A549 (cell line): ENCODE measurements around the gene FOXP1.
A peak's percentile ranks its signal among the peaks of the same experiment; 100 is the strongest.

Source experiments
- CHD4 ChIP-seq: fragments of 200-600 bp; sonication (generic); IDR thresholded peaks from 2 replicates; pipeline ENCODE4 v1.6.1; 2016; ENCODE audit warnings: antibody characterized with exemption, mild to moderate bottlenecking, borderline replicate concordance
- ESRRA ChIP-seq: fragments of 150-350 bp; IDR thresholded peaks from 2 replicates; pipeline ENCODE4 v1.6.1; 2014; ENCODE audit warnings: mild to moderate bottlenecking, low read length, borderline replicate concordance
- FOSB ChIP-seq: fragments of 250-450 bp; sonication (Bioruptor Pico); IDR thresholded peaks from 2 replicates; pipeline ENCODE4 v1.5.0; 2020; ENCODE audit warnings: mild to moderate bottlenecking, moderate library complexity
- HMGXB4 ChIP-seq: fragments of 250-450 bp; sonication (Bioruptor Pico); IDR thresholded peaks from 2 replicates; pipeline ENCODE4 v1.5.0; 2021; ENCODE audit warnings: mild to moderate bottlenecking, moderate library complexity, borderline replicate concordance
- HOXA7 ChIP-seq: fragments of 250-450 bp; sonication (Bioruptor Pico); IDR thresholded peaks from 2 replicates; pipeline ENCODE4 v1.5.0; 2020; ENCODE audit warnings: mild to moderate bottlenecking, moderate library complexity
- NPAS2 ChIP-seq: fragments of 250-450 bp; sonication (Bioruptor Pico); IDR thresholded peaks from 2 replicates; pipeline ENCODE4 v1.8.0; 2022; ENCODE audit warnings: mild to moderate bottlenecking, moderate library complexity, borderline replicate concordance
- POLR2A ChIP-seq: IDR thresholded peaks from 2 replicates; pipeline ENCODE4 v1.6.1; 2012; ENCODE audit warnings: mild to moderate bottlenecking, low read length
- RFX5 ChIP-seq: fragments of 450-650 bp; IDR thresholded peaks from 2 replicates; pipeline ENCODE4 v1.7.1; 2014; ENCODE audit warnings: antibody characterized with exemption, mild to moderate bottlenecking, moderate library complexity
- SMC3 ChIP-seq: fragments of >200 bp; sonication (Bioruptor Twin); formaldehyde crosslinking; IDR thresholded peaks from 3 replicates; pipeline ENCODE4 v1.6.1; 2018; ENCODE audit warnings: inconsistent platforms
- TF ChIP-seq, protein P1 (sequence below): fragments of >200 bp; sonication (Bioruptor Twin); formaldehyde crosslinking; IDR thresholded peaks from 3 replicates; pipeline ENCODE4 v1.5.1; 2016
- TF ChIP-seq, protein P2 (sequence below): fragments of 200-600 bp; sonication (generic); IDR thresholded peaks from 2 replicates; pipeline ENCODE4 v1.6.1; 2016; ENCODE audit warnings: antibody characterized with exemption, mild to moderate bottlenecking, moderate library complexity
- TF ChIP-seq, protein P3 (sequence below): IDR thresholded peaks from 2 replicates; pipeline ENCODE4 v1.6.1; 2012
- TF ChIP-seq, protein P4 (sequence below): fragments of 450-650 bp; IDR thresholded peaks from 2 replicates; pipeline ENCODE4 v1.6.1; 2014; ENCODE audit warnings: antibody characterized with exemption

- TF ChIP-seq SMC3 (no peak), RFX5 (no peak), CHD4 (no peak), HMGXB4 (CRISPR knock-in tag) (no peak), FOSB (CRISPR knock-in tag) (no peak), HOXA7 (CRISPR knock-in tag) (no peak), ESRRA (no peak), NPAS2 (no peak), POLR2A (peak; percentile 12)
- TF ChIP-seq, protein P1, sequence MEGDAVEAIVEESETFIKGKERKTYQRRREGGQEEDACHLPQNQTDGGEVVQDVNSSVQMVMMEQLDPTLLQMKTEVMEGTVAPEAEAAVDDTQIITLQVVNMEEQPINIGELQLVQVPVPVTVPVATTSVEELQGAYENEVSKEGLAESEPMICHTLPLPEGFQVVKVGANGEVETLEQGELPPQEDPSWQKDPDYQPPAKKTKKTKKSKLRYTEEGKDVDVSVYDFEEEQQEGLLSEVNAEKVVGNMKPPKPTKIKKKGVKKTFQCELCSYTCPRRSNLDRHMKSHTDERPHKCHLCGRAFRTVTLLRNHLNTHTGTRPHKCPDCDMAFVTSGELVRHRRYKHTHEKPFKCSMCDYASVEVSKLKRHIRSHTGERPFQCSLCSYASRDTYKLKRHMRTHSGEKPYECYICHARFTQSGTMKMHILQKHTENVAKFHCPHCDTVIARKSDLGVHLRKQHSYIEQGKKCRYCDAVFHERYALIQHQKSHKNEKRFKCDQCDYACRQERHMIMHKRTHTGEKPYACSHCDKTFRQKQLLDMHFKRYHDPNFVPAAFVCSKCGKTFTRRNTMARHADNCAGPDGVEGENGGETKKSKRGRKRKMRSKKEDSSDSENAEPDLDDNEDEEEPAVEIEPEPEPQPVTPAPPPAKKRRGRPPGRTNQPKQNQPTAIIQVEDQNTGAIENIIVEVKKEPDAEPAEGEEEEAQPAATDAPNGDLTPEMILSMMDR = no peak
- TF ChIP-seq, protein P2, sequence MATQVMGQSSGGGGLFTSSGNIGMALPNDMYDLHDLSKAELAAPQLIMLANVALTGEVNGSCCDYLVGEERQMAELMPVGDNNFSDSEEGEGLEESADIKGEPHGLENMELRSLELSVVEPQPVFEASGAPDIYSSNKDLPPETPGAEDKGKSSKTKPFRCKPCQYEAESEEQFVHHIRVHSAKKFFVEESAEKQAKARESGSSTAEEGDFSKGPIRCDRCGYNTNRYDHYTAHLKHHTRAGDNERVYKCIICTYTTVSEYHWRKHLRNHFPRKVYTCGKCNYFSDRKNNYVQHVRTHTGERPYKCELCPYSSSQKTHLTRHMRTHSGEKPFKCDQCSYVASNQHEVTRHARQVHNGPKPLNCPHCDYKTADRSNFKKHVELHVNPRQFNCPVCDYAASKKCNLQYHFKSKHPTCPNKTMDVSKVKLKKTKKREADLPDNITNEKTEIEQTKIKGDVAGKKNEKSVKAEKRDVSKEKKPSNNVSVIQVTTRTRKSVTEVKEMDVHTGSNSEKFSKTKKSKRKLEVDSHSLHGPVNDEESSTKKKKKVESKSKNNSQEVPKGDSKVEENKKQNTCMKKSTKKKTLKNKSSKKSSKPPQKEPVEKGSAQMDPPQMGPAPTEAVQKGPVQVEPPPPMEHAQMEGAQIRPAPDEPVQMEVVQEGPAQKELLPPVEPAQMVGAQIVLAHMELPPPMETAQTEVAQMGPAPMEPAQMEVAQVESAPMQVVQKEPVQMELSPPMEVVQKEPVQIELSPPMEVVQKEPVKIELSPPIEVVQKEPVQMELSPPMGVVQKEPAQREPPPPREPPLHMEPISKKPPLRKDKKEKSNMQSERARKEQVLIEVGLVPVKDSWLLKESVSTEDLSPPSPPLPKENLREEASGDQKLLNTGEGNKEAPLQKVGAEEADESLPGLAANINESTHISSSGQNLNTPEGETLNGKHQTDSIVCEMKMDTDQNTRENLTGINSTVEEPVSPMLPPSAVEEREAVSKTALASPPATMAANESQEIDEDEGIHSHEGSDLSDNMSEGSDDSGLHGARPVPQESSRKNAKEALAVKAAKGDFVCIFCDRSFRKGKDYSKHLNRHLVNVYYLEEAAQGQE = no peak
- TF ChIP-seq, protein P3, sequence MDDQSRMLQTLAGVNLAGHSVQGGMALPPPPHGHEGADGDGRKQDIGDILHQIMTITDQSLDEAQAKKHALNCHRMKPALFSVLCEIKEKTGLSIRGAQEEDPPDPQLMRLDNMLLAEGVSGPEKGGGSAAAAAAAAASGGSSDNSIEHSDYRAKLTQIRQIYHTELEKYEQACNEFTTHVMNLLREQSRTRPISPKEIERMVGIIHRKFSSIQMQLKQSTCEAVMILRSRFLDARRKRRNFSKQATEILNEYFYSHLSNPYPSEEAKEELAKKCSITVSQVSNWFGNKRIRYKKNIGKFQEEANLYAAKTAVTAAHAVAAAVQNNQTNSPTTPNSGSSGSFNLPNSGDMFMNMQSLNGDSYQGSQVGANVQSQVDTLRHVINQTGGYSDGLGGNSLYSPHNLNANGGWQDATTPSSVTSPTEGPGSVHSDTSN = no peak
- TF ChIP-seq, protein P4, sequence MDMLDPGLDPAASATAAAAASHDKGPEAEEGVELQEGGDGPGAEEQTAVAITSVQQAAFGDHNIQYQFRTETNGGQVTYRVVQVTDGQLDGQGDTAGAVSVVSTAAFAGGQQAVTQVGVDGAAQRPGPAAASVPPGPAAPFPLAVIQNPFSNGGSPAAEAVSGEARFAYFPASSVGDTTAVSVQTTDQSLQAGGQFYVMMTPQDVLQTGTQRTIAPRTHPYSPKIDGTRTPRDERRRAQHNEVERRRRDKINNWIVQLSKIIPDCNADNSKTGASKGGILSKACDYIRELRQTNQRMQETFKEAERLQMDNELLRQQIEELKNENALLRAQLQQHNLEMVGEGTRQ = no peak
Measured at GRCh38 chr3:71582036-71582611, 1.4 kb downstream of the FOXP1 start.
